OCI-LY3 (cell line): Measurements from ENCODE around the gene TLE5.

Experiments
- H2AFZ ChIP-seq: fragments of 200-600, 300-600 bp; shearing (Covaris generic); 2 replicates; pipeline ENCODE4 v1.6.0; 2014; ENCODE audit warnings: antibody characterized with exemption, low read depth, low read length
- H3K27ac ChIP-seq: fragments of 200-600, 300-600 bp; sonication (generic); 2 replicates; pipeline ENCODE4 v1.5.1; 2014; ENCODE audit warnings: mild to moderate bottlenecking, low read length, moderate library complexity, mixed read lengths
- H3K27me3 ChIP-seq: fragments of 200-600, 300-600 bp; sonication (generic); 2 replicates; pipeline ENCODE4 v1.6.1; 2014; ENCODE audit warnings: low read depth, low read length, mixed read lengths
- H3K36me3 ChIP-seq: fragments of 200-600, 300-600 bp; sonication (generic); replicated peaks from 2 replicates; pipeline ENCODE3; 2014; ENCODE audit warnings: low read depth, low read length, mixed read lengths
- H3K4me1 ChIP-seq: fragments of 300-600, 200-600 bp; sonication (generic); 2 replicates; pipeline ENCODE4 v1.6.1; 2014; ENCODE audit warnings: low read length, mixed read lengths
- H3K4me2 ChIP-seq: fragments of 200-600, 300-600 bp; sonication (generic); 2 replicates; pipeline ENCODE4 v1.6.1; 2014; ENCODE audit warnings: low read length, mixed read lengths
- H3K4me3 ChIP-seq: fragments of 300-600, 200-600 bp; sonication (generic); 2 replicates; pipeline ENCODE4 v1.5.1; 2014; ENCODE audit warnings: antibody characterized with exemption, mild to moderate bottlenecking, low read length, moderate library complexity
- H3K79me2 ChIP-seq: fragments of 300-600, 200-600 bp; shearing (Covaris generic); 2 replicates; pipeline ENCODE4 v1.6.1; 2014; ENCODE audit warnings: mild to moderate bottlenecking, low read length, mixed read lengths
- H3K9ac ChIP-seq: fragments of 300-600, 200-600 bp; shearing (Covaris generic); 2 replicates; pipeline ENCODE4 v1.6.0; 2014; ENCODE audit warnings: mild to moderate bottlenecking, low read length, moderate library complexity
- H3K9me3 ChIP-seq: fragments of 200-600, 300-600 bp; shearing (Covaris generic); 2 replicates; pipeline ENCODE4 v1.6.1; 2014; ENCODE audit warnings: low read length, mixed read lengths; ENCODE audit not compliant: insufficient read depth
- H4K20me1 ChIP-seq: fragments of 200-600, 300-600 bp; sonication (generic); 2 replicates; pipeline ENCODE4 v1.6.1; 2016; ENCODE audit warnings: low read length, mixed read lengths; ENCODE audit not compliant: insufficient read depth
- CTCF ChIP-seq: fragments of 200-600, 300-600 bp; sonication (generic); IDR thresholded peaks from 2 replicates; pipeline ENCODE4 v1.5.1; 2014; ENCODE audit warnings: antibody characterized with exemption, low read length, low read depth
- EZH2phosphoT487 ChIP-seq: fragments of 200-600 bp; shearing (Covaris generic); IDR thresholded peaks from 2 replicates; pipeline ENCODE4 v1.6.1; 2018; ENCODE audit warnings: antibody characterized with exemption, mixed run types, low read depth

Gene TLE5

GRCh38 chr19:3026768-3027167 is 35.5 kb downstream of the TLE5 start:
- Histone ChIP-seq H3K79me2 (no peaks in the 10 kb centered on the region), H3K27ac (no peak overlapping the region), H3K27me3 (peaks cover 61% of the 10 kb centered on the region), H4K20me1 (no peaks in the 10 kb centered on the region), H3K4me1 (no peaks in the 10 kb centered on the region), H2AFZ (no peak overlapping the region), H3K4me3 (no peak overlapping the region), H3K9me3 (no peaks in the 10 kb centered on the region), H3K4me2 (no peak overlapping the region), H3K9ac (no peak overlapping the region), H3K36me3 (no peaks in the 10 kb centered on the region)
- TF ChIP-seq CTCF (no peak), EZH2phosphoT487 (no peak)

GRCh38 chr19:3025549-3025886 is 36.8 kb downstream of the TLE5 start:
- no peaks in the 10 kb centered on the region for H3K79me2 ChIP-seq
- no peak overlapping the region for H3K27ac ChIP-seq
- no peak overlapping the region for H3K4me2 ChIP-seq
- no peaks in the 10 kb centered on the region for H4K20me1 ChIP-seq
- no peak overlapping the region for H2AFZ ChIP-seq
- no peaks in the 10 kb centered on the region for H3K9me3 ChIP-seq
- H3K36me3 ChIP-seq, result no peaks in the 10 kb centered on the region
- H3K9ac ChIP-seq, result no peak overlapping the region
- peaks cover 54% of the 10 kb centered on the region for H3K27me3 ChIP-seq
- TF ChIP-seq EZH2phosphoT487 (no peak), CTCF (no peak)
- no peaks in the 10 kb centered on the region for H3K4me1 ChIP-seq
- no peak overlapping the region for H3K4me3 ChIP-seq

GRCh38 chr19:3024870-3025548 is 37.3 kb downstream of the TLE5 start:
- no peak overlapping the region for H3K4me2 ChIP-seq
- no peaks in the 10 kb centered on the region for H3K9me3 ChIP-seq
- no peaks in the 10 kb centered on the region for H4K20me1 ChIP-seq
- no peaks in the 10 kb centered on the region for H3K36me3 ChIP-seq
- no peaks in the 10 kb centered on the region for H3K4me1 ChIP-seq
- peaks cover 49% of the 10 kb centered on the region for H3K27me3 ChIP-seq
- H2AFZ ChIP-seq, result no peak overlapping the region
- no peak overlapping the region for H3K27ac ChIP-seq
- no peak overlapping the region for H3K9ac ChIP-seq
- no peak for TF ChIP-seq CTCF
- H3K4me3 ChIP-seq, result no peak overlapping the region
- no peaks in the 10 kb centered on the region for H3K79me2 ChIP-seq

- no peak overlapping the region for H3K4me3 ChIP-seq
- no peak overlapping the region for H3K9ac ChIP-seq
- H3K4me1 ChIP-seq, result no peaks in the 10 kb centered on the region
- no peaks in the 10 kb centered on the region for H4K20me1 ChIP-seq
- H3K27ac ChIP-seq, result no peak overlapping the region
- no peaks in the 10 kb centered on the region for H3K79me2 ChIP-seq
- H3K4me2 ChIP-seq, result no peak overlapping the region
- no peaks in the 10 kb centered on the region for H3K9me3 ChIP-seq
- no peaks in the 10 kb centered on the region for H3K36me3 ChIP-seq
- H3K27me3 ChIP-seq, result peaks cover 44% of the 10 kb centered on the region
- H2AFZ ChIP-seq, result no peak overlapping the region
- TF ChIP-seq CTCF (no peak), EZH2phosphoT487 (no peak)
Measured at GRCh38 chr19:3024509-3024869, 37.8 kb downstream of the TLE5 start.
